Measurements from ENCODE around the gene NOVA2. TPM values are rescaled to one million over a fixed set of nuclear protein-coding genes. Genes with fewer than 3 reads are reported as not detected.
A peak's percentile ranks its signal among the peaks of the same experiment; 100 is the strongest.

The NOVA2 gene
- total RNA-seq, 1 donor from 2014 or later: 5.1 TPM

GRCh38 chr19:45924891-45925447 is 48.7 kb downstream of the NOVA2 start:
- DNase-seq (ENCODE audit: low read depth in 2 of 2): no peak

- DNase-seq (ENCODE audit: low read depth in 2 of 2): no peak
These were observed 51.4 kb downstream of the NOVA2 start for GRCh38 chr19:45922281-45922680.

GRCh38 chr19:45920458-45920857 is 53.2 kb downstream of the NOVA2 start:
- no peak for DNase-seq (ENCODE audit: low read depth in 2 of 2)

- DNase-seq (ENCODE audit: low read depth in 2 of 2): no peak
These were observed 54.0 kb downstream of the NOVA2 start for GRCh38 chr19:45919678-45920077.

- no peak for DNase-seq (ENCODE audit: low read depth in 2 of 2)
These were observed 54.9 kb downstream of the NOVA2 start for GRCh38 chr19:45918721-45919120.

- DNase-seq (ENCODE audit: low read depth in 2 of 2): no peak
These were observed 56.1 kb downstream of the NOVA2 start for GRCh38 chr19:45917421-45918091.

- DNase-seq (ENCODE audit: low read depth in 2 of 2): peak in 1 of 2 donors; percentile 32
These were observed 59.5 kb downstream of the NOVA2 start, which contains the start of gene NANOS2 for GRCh38 chr19:45913874-45914830. Gene NANOS2 (minus strand): TSS chr19:45914778. CDS start chr19:45914693, 85 bp downstream.

GRCh38 chr19:45911291-45911690 is 62.4 kb downstream of the NOVA2 start:
- no peak for DNase-seq (ENCODE audit: low read depth in 2 of 2)

GRCh38 chr19:45908956-45909355 is 64.7 kb downstream of the NOVA2 start:
- no peak for DNase-seq (ENCODE audit: low read depth in 2 of 2)

GRCh38 chr19:45906221-45906620 is 67.4 kb downstream of the NOVA2 start:
- DNase-seq (ENCODE audit: low read depth in 2 of 2): no peak

GRCh38 chr19:45905011-45905410 is 68.7 kb downstream of the NOVA2 start:
- DNase-seq (ENCODE audit: low read depth in 2 of 2): no peak

- peak; percentile 93 to 97 for DNase-seq (ENCODE audit: low read depth in 2 of 2)
These were observed 70.7 kb downstream of the NOVA2 start for GRCh38 chr19:45902651-45903625.

GRCh38 chr19:45901912-45902650 is 71.6 kb downstream of the NOVA2 start, which contains the start of gene MYPOP:
Gene MYPOP (minus strand): TSS chr19:45902613. CDS start chr19:45901773, 840 bp downstream.
- DNase-seq (ENCODE audit: low read depth in 2 of 2): peak in 1 of 2 donors; percentile 21

GRCh38 chr19:45901432-45901911 is 72.2 kb downstream of the NOVA2 start:
- peak; percentile 15 to 47 for DNase-seq (ENCODE audit: low read depth in 2 of 2)

GRCh38 chr19:45900738-45901431 is 72.8 kb downstream of the NOVA2 start:
- DNase-seq (ENCODE audit: low read depth in 2 of 2): no peak

GRCh38 chr19:45899919-45900589 is 73.6 kb downstream of the NOVA2 start:
- no peak for DNase-seq (ENCODE audit: low read depth in 2 of 2)

GRCh38 chr19:45899253-45899652 is 74.4 kb downstream of the NOVA2 start:
- no peak for DNase-seq (ENCODE audit: low read depth in 2 of 2)

- no peak for DNase-seq (ENCODE audit: low read depth in 2 of 2)
These were observed 76.3 kb downstream of the NOVA2 start for GRCh38 chr19:45897261-45897812.

All from dermis microvascular lymphatic vessel endothelial cell (primary cell).